Hepatic stellate cell (primary cell): Measurements from ENCODE around the gene AP1AR.
"Not testable (repeated sequence)": the region's sequence is repeated elsewhere in the genome, so short reads cannot be mapped to it uniquely, and the experiment has no call there.

Source experiments
- DNase-seq: peaks from one replicate; pipeline ENCODE4 v3.0.0; 2011; ENCODE audit warnings: low spot score

AP1AR gene

DNA sequence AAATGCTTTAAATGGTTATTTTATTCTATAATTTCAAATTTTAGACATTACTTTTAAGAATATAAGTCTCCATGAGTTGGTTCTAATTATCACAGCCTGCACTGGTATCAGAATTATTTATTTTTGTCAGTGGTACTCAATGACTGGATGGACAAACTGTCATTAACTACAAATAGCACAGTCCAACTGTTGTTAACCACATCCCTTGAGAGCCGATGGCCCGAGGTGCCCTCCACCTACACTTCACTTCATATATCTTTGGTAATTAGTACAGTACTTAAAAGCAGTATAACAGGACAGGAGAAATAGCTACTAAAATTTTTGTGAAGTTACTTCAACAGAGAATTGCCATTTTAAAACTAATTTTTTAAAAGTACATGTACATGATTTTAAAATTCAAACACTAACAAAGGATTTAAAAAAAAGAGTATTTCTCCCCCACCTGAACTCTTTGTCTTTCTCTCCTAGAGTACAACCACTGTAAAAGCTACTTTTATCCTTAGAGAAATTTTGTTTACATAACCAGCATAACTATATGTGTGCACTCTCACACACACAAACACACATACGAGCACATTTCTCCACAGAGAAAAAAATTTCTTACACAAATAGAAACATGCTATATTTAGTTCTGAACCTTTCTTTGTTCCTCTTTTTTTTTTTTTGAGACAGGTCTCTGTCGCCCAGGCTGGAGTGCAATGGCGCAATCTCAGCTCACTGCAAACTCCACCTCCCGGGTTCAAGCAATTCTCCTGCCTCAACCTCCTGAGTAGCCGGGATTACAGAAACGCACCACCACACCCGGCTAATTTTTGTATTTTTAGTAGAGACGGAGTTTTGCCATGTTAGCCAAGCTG is 47.7 kb downstream of the AP1AR start:
- no peak for DNase-seq

DNA sequence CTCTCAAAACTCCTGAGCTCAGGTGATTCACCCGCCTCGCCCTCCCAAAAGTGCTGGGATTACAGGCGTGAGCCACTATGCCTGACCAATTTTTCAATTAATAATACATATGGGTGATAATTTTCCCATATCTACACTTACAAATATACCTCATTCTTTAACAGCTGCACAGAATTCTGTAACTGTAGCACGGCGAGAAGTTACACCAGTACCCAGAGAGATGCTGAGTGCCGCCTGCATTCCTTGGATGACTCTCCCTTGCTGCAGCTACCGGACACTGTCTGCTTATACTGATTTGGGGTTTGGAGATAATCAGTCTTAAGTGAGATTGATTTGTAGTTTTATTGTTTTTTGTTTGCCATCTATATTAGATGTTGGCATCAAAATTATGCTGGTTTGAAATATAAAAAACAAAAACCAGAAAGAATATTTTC is 48.3 kb downstream of the AP1AR start:
- DNase-seq = no peak

DNA sequence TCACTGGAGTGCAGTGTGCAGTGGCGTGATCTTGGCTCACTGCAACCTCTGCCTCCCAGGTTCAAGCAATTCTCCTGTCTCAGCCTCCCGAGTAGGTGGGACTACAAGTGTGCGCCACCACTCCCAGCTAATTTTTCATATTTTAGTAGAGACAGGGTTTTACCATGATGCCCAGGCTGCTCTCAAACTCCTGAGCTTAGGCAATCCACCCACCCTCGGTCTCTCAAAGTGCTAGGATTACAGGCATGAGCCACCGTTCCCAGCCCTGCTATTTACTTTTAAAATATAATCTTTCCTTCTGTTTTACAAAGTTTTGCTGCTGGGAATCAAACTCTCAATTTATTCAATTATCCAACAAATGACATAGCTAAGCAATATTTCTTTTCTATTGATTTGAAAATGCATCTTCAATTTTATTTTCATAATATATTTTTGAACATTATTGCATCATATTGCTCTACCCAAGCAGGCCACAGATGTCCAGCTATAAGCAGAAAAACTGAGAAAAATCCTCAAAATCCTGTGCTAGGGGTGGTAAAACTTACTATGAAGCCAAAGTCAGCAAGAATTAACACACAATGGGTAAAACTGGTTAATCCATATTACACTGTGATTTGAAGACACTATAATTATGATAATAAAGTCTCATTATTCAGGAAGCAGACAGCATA is 48.9 kb downstream of the AP1AR start:
- DNase-seq = no peak

DNA sequence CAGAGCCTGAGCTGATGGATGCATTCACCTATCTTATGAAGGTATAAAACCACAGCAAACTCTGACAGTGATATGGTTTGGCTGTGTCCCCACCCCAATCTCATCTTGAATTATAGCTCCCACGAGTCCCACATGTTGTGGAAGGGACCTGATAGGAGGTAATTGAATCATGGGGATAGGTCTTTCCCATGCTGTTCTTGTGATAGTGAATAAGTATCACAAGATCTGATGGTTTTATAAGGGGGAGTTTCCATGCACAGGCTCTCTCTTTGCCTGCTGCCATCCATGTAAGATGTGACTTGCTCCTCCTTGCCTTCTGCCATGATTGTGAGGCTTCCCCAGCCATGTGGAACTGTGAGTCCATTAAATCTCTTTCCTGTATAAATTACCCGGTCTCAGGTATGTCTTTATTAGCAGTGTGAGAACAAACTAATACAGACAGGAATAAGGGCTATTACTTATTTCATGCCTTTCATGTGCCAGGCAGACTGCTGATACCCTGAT is 50.4 kb downstream of the AP1AR start:
- not testable (repeated sequence) for DNase-seq

DNA sequence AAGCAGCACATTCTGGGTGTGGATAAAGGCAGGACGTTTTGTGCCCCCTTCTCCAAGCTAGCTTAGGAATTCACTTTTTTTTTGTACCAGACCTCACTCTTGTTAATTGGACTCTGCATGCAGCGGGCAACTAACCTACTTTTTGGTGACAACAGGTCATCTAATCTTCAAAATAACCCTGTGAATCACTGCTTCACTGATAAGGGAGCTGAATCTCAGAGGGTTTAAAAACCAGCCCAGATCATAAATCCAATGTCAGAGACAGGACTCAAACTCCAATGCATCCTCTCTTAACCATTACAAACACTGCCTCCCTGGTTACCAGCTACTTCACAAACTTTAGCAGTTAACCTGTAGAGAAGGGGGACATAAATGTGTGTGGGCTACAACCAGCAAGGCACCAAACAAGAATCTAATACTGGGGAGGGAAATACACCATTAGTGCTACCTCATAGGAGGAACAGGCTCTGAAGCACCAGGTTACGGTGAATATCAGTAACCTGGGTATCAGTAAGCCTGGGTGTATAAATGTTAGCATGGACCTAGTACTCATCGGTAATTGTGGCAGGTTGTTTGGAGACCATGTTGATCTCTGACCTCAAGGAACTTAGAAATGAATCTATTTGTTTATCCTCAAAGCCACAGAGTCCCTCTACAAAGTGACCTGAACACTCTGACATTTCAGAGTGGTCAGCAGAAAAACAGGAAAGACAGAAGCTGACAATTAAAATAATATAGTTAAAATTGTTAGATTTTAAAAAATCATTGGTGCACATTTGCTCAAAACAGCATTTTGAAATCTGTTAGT is 51.5 kb downstream of the AP1AR start:
- no peak for DNase-seq

DNA sequence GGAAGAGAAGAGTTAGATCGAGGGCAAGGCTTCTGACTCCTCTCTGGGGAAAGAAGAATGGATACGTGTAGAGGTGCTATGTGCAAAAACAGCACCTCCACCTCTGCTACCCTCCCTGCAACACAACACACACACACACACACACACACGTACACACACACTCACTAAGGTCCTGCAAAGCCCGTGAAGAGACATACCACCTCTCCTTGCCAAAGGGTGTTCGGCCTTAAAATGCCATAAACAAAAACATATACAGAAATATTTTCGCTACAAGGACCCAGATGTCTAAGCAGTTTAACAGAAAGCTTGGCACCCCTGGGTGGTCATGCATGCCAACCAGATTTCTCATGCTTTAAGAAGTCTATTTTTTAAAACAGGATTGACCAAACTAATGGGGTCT is 52.6 kb downstream of the AP1AR start:
- DNase-seq = no peak

DNA sequence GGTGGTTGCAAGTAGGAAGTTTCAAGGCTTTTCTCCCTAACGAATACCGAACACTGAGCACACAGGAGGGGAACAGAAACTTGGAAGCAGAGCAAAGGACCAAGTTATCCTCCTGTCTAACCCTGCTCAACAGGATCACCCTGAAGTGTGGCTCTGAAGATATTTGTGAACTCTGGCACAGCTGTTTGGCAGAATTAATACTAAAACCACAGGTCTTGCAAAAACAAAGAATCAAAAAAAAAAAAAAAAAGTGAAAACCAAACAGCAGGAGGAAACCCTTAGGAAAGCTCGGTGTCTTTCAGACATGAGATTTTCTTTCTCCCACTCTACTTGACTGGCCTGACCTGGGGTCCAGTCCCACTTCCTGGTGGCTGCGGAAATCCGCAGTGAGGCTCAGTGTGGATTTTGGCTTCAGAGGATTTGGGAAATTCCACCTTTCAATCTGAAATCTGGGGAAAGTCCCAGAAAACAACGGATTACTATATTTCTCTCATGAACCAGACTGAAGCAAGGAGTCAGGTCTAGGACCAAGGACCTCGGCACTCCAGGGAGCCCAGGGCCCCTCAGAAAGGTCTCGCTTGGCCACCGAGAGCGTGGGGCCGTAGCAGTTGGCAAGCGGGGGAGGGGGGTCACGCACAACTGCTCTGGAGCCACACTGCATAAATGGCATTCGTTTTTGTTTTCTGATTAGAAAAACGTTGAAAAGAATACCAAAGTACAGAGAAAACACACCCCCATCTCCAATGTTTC is 53.2 kb downstream of the AP1AR start:
- DNase-seq = peak; percentile 13

DNA sequence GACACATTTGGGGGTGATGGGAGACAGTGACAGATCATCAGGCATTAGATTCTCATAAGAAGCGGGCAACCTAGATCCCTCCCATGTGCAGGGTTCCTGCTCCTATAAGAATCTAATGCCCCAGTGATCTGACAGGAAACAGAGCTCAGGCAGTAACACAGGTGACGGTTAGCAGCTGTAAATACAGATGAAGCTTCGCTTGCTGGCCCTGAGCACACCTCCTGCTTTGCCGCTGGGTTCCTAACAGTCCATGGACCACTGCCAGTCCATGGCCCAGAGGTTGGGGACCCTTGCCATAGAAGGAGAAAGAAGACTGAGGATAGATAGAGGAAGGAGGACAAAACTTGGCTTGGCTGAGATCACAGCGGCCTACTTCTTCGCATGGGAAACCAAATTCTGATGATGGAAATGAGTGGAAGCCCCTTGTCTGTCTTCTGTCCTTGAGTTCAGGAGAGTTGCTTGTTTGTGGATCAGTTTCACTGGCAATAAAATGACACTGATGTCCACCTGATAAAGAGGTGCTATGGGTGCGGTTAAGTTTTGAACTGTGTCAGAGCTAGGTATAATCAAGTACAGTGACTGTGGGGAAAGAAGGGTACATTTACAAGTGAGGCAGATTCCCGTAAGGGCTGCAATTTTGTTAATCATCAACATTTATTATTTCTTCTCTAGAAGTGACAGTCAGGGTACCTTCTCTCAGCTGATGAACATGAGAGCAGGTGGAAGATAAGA is 55.8 kb downstream of the AP1AR start:
- no peak for DNase-seq

DNA sequence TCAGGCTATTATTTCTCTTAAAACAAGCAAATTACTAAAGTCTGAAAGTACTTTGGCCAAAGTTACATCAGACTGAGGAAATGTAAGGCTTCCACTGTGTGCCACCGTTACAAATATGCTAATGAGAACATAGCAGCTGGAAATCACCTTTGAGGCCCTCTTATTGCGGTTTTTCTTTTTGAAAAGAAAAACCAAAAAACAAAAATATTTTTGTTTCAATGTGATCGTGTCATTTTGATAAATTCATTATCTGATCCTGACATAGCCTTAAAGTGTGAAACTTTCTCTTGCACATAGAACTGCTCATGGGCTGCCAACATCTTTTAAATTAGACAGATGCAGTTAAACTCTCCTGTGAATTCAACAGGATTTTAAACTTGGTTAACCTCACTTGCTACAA is 56.9 kb downstream of the AP1AR start:
- DNase-seq = no peak

DNA sequence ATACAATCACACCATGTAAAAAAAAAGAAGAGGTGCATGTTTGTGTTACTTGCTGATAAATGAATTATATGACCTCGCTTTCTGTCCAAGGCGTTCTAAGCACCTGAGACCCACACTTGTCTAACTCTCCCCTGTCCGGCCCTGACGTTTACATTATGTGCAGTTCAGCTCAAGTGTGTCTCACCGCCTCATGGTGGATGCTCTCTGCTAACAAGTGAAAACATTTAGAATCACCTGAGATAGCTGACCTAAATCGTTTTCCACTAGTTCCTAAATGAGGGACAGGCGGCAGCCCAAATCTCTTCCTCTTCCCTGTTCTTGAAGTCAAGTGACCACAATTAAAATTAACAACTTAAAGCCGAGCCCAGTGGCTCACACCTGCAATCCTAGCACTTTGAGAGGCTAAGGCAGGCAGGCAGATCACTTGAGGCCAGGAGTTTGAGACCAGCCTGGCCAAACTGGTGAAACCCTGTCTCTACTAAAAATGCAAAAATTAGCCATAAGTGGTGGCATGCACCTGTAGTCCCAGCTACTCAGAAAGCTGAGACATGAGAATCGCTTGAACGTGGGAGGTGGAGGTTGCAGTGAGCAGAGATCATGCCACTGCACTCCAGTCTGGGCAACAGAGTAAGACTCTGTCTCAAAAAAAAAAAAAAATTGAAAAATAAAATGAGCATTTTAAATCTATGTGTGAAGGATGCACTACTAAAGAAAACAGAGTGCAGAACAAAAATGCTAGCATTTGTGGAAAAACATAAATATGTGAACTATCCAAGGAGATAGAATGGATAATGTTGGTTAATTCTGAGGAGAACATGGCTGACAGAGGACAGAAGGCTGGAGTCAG is 58.0 kb downstream of the AP1AR start:
- DNase-seq = no peak

DNA sequence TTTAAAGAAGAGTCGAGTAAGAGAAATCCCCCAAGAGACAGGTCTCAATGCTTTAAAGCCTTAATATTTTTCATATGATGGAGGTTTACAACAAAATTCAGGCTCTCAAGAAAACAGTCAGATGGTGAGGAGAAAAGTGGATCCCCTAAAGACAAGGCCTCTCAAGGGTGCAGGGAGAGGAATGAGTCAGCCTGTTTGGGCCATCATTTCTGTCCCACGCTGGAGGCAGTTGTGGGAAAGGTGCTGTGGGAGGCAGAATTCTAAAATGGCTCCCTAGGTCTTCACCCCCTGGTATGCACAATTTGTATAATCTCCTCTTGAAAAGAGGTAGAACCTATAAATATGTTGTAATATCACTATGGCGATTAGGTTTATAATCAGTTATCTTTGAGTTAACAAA is 58.8 kb downstream of the AP1AR start:
- no peak for DNase-seq

DNA sequence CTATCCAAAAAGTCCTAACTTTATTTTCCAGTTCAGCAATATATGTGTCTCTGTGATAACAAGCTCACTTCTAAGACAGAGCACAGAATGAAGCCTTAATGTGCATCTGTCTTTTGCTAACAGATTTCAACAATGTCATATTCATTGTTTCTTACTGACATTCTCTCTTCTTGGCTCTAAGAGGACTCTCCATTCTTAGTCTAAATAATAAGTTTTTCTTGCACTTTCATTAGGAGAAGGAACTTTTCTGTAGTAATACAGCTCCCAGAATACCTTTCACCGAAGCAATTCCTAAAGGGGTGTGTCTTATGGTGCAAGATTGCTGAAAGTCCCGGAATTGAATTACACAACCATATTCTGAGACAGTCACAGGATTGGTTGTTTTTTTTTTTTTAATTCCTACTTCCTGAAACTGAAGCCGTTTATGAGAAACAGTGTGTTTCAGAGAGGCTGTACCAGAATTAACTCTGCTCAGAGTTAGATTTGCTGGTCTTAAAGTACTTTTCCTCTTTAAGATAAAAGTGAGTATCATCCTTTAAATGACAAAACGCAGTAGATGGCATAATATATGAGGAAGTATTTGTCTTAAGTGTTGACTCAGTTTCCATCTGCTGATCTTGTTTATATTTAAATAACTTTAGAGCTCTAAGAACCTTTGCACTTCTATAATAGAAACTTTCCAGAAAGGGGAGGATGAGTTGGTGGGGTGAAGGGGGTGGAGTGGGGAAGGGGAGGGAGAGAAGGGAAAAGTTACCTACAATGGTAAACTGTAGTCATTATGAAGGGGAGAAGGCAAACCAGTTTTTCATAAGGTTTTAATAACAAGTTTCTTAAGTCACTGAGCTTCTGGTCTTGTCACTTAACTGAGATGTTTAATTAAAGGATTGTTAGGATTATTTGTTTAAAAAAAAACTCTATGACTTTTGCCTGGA is 65.6 kb downstream of the AP1AR start, which contains the start of gene ALPK1:
TSS of gene ALPK1 (plus strand) at position 421 of the 932 bp plus-strand sequence.
- DNase-seq = peak; percentile 74

DNA sequence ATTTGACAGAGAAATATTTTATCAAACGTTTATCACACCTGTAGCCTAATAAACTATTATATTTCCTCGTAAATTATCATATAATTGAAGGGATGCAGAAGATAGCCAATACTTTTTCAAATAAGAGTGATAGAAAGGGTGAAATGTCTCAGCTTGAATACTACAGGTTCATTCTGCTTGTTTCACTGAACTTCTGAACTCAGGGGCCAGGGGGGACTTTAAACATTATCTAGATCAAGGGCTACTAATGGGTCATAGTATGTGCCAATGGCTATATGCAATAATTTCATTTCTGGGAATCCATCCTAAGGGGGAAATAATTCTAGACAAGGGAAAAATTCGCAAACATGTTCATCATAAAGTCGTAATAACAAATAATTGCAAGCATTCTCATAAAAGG is 68.1 kb downstream of the AP1AR start:
- DNase-seq = no peak

DNA sequence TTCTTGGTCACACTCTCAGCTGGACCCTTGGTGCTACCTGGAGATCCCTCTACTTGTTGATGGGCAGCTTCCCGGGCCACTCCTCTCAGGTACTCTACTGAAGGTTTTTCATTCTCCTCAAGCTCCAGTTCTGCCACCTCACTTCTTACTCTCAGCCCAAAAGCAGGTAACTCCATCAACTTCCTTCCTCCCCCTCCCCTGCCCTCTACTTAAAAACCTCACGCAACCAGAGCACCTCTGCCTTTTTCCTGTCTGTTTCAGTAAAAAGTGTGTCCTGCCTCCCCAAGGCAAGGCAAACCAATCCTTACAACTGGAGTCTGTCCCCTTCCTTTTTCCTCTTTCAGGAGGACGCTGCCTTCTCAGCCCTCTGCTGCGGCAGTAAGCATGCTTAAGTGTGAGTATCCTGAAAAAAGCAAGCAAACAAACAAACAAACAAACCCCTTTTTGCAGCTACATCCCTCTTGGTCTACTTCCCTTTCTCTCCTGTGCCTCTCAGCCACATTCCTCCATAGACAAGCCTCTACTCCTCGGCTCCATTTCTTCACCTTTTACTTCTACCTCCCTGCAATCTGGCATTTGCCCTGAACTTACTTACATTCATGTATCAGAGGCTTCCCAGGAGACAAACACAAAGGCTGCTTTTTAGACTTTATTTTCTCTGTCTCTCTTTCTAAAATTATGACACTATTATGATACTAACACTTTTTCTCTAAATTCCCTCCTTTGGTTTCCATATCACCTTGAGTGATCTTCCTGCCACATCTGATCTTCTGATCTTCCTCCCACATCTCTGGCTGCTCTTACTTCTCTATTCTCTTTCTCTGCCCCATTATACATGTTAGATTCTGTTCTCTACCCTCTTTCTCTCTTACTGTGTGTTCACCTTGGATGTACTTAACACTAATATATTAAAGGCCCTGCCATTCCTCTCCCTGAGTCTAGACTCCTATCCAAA is 71.0 kb downstream of the AP1AR start:
- DNase-seq = no peak

DNA sequence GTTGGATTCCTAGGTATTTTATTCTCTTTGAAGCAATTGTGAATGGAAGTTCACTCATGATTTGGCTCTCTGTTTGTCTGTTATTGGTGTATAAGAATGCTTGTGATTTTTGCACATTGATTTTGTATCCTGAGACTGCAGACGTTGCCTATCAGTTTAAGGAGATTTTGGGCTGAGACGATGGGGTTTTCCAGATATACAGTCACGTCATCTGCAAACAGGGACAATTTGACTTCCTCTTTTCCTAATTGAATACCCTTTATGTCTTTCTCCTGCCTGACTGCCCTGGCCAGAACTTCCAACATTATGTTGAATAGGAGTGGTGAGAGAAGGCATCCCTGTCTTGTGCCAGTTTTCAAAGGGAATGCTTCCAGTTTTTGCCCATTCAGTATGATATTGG is 73.9 kb downstream of the AP1AR start:
- not testable (repeated sequence) for DNase-seq

DNA sequence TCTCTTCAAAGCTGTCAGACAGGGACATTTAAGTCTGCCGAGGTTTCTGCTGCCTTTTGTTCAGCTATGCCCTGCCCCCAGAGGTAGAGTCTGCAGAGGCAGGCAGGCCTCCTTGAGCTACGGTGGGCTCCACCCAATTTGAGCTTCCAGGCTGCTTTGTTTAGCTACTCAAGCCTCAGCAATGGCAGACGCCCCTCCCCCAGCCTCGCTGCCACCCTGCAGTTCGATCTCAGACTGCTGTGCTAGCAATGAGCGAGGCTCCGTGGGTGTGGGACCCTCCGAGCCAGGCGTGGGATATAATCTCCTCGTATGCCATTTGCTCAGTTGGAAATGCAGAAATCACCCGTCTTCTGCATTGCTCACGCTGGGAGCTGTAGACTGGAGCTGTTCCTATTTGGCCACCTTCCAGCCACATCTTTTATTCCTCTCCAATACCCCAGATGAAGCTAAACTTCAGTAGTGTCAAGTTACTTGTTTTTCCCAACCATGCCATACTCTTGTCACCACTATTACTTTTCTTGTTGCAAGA is 77.7 kb downstream of the AP1AR start:
- DNase-seq = not testable (repeated sequence)

DNA sequence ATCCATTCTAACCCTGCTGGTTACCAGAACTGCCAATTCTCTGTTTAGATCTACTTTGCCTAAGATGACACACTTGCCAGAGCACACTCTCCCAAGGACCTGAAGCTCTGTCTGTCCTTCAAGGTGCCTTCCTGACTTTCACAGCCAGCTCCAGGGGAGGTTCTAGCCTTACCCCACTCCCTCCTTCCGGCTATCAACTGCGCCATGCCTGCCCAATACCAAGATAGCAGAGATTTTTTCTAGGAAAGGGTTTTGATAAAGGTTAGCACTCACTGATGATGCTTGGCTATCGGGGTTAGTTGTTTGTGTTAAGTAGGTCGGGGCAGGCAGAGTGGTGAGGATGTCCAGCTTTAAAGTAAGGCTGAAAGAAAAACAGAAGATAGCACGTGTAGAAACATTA is 79.9 kb downstream of the AP1AR start:
- DNase-seq = no peak
